ENCODE data around the gene NDEL1.

Gene NDEL1

GRCh38 chr17:8459831-8460230 is 24.1 kb downstream of the NDEL1 start:
- no peak for DNase-seq

DNA sequence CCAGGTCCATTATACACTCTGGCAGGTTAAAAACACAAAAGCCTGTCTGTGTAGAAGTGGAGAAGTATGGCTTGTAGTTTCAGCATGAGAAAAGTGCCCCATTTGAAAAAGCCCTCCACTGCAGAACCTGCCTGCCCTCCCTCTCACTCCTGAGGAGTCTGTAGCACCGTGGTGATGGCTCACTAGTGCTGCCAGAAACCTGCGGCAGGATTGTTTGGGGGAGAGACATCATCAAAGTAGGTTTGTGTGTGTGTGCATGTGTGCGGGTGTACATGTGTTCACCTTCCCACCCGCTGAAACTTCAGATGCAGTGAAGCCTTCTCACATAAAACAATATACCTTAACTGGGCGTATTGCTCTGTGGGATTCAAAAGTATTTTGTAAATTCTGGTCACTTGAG is 26.9 kb downstream of the NDEL1 start:
- DNase-seq, result no peak

DNA sequence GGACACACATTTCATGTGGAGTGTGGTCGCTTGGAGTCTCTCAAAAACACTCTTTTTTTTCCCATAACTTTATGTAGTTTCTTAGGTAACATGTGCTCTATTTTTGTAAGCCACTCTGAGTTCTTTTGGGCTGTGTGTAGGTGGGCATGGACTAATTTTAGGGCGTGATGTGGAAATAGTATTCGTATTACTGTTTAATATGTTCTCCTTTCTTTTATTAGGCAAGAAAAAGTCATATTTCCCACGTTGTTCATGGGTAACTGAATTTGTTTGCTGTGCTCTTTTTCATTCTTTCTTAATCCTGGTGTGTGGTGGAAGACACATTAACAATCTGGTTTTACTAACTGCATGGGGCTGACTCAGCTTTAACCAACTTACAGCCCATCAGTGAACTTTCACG is 27.4 kb downstream of the NDEL1 start:
- no peak for DNase-seq

GRCh38 chr17:8464941-8465340 is 29.3 kb downstream of the NDEL1 start:
- no peak for DNase-seq

DNA sequence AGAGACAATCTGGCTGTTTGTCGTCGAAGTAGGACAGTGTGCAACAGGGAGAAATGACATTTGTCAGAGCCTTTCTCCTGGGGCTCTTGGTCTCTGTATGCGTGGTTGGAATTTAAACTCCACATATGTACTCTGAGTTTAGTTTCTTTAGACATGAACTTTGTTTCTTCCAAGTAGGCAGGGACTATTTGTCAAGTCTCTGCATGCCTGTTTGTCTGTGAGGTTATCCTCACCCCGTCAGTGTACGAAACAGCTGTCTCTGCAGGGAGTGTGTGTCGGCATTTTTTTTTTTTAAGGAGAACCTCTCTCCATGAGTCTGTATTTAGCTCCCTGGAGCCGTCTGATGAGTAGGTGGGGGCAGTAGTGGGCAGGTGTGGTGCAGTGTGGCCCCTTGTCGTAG is 29.7 kb downstream of the NDEL1 start:
- no peak for DNase-seq

DNA sequence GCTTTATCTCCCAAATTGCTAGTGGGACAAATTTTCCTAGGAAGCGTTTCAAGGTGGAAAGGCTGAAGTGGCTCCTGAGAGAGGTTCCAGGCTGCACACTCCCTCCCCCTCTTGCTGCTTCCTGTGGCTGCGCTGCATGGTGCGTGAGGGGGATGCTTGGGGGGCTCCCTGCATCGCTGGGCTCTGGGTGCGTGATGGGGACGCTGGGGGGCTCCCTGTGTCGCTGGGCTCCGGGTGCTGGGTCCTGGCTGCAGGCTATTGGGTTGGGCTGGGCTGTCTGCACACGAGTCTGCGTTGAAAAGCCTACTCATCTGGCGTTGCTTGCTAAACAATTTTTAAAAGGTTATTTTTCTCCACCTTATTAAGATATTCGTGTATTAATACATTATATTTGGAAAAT is 30.1 kb downstream of the NDEL1 start:
- DNase-seq, result no peak

GRCh38 chr17:8466456-8466855 is 30.8 kb downstream of the NDEL1 start:
- DNase-seq, result no peak

DNA sequence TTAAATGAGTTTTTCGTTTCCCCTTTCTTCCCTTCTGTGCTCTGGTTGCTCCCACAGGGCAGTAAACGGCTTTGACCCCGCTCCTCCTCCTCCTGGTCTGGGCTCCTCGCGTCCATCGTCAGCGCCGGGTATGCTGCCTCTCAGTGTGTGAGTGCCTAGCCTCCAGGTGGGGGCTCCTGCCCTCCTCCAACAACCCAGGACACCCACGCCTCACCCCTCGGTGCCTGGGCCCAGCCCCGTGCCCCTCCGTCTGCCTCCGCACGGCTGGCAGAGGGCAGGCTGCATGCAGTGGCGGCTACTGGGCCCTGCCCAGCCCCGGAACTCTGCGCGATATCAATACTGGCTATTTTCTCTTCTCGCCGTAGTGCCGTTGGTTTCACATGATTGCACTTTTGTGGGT is 31.2 kb downstream of the NDEL1 start:
- DNase-seq, result no peak

DNA sequence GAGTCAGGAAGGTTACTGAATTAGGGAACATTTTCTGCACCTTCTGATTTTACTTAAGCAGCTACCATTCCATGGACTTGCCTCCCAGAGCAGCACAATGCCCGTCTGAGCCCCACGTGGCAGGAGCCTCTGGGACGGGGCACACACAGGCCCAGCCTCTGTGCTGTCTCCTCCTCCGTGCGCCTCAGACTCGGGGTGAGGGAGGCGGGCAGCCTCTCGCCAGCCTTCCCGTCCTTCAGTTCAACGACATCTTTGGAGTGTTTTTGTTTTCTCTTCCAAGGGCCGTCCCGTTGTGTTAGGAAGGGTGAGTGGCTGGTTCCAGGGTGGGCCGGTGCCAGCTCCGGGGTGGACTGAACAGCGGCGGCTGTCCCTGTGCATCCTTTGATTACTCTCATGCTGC is 31.8 kb downstream of the NDEL1 start:
- no peak for DNase-seq

- DNase-seq, result no peak
Measured at GRCh38 chr17:8468127-8468526, 32.4 kb downstream of the NDEL1 start.

- no peak for DNase-seq
Measured at GRCh38 chr17:8468980-8469379, 33.3 kb downstream of the NDEL1 start.

- no peak for DNase-seq
Measured at GRCh38 chr17:8469964-8470363, 34.3 kb downstream of the NDEL1 start.

DNA sequence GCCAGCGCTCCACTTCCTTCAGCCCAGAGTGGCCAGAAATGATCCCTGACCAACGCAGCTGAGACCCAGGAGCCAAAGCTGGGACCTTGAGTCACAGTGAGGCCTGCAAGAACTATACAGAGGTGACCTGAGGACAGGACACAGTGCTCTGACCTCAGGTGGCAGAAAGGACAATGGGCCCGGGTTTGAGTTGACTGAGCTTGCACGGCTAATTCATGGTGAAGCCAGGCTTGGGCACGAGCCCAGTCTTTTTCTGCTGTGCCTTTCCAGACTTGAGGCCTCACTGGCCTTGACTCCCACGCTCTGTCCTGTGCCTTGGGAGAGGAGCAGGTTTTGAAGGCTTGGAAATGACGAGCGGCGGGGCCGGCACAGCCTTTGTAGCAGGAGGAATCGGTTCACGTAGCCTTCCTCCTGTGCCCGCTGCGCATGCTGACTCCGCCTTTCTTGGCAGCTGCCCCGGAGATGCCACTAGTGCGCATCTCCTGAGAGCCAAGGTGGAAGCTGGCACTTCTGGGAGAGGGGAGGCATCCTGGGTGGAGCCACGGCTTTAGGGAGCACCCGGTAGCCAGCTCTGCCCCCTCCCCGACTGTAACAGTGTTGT is 34.9 kb downstream of the NDEL1 start:
- DNase-seq, result no peak

GRCh38 chr17:8472663-8473062 is 37.0 kb downstream of the NDEL1 start:
- no peak for DNase-seq

- DNase-seq, result no peak
Measured at GRCh38 chr17:8473451-8474192, 37.9 kb downstream of the NDEL1 start.

DNA sequence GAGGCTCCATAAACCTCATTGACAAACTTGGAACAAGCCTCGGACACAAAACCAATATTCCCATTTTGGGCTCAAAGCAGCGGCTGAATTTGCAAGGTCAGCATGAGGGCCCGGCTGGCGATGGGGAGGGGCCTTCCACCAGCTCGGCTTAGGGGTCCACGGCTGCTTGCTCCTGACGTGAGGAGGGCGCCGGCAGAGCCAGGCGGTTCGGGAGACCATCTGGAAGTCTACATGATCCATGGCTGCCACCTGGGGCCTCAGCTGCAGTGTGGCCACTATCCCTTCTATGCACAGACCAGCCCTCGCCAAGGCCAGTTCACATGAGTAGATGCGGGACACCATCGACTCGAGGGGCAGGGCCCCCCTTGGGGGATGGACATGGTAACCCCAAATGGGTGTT is 39.1 kb downstream of the NDEL1 start:
- no peak for DNase-seq

GRCh38 chr17:8475227-8475626 is 39.5 kb downstream of the NDEL1 start:
- no peak for DNase-seq

- no peak for DNase-seq
Measured at GRCh38 chr17:8475781-8476180, 40.1 kb downstream of the NDEL1 start.

DNA sequence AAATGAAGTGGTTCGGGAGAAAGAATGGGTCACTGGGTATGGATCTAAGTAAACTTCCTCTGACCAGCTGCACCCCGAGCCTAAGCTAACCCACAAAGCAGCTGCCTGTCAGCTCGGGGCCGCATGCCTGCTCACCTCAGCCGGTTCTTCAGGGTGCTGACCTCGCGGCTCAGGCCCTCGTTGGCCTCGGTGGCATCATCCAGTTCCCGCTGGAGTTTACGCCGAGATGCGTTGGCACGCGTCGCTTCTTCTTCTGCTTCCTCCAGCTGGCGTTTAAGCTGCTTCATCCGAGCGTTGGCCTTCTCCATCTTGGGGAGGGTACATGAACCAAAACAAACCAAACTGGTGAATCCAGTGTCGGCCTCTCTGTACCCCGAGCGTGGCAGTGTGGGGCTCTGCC is 41.1 kb downstream of the NDEL1 start:
- DNase-seq, result no peak

- no peak for DNase-seq
Measured at GRCh38 chr17:8477171-8477570, 41.5 kb downstream of the NDEL1 start.

DNA sequence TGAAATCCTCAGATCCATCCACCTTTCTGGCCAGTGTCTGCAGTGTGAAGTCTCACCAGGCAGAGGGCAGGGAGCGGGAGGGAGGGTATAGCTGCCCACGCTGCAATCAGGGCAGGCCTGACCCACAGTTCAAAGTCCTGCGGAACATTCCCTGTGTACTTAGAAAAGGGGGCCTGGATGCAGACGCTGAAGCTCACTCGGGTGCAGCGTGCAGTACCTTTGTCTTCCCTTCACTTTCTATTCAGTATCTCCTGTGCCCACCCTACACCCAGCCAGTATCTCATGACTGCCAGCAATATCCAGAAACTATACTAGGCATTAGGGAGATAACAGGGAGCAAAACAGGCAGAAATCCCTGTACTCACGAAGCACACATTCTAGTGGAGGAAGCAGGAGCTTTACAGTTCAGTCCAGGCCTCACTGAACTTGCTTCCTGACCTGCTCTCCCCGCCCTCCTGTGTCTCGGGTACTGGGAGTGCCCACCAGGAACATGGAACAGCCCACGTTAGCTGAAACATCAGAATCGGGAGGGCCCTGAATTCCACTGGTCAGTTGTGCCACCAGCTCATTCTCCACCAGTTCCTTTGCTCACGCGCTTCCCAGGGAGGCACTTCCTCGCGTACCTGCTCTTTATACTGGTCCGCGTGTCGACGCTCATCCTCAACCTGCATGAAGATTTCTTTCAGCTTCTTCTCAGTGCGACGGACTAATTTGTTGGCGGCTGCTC is 42.2 kb downstream of the NDEL1 start:
- DNase-seq, result no peak

GRCh38 chr17:8479431-8479947 is 43.8 kb downstream of the NDEL1 start:
- DNase-seq, result no peak

DNA sequence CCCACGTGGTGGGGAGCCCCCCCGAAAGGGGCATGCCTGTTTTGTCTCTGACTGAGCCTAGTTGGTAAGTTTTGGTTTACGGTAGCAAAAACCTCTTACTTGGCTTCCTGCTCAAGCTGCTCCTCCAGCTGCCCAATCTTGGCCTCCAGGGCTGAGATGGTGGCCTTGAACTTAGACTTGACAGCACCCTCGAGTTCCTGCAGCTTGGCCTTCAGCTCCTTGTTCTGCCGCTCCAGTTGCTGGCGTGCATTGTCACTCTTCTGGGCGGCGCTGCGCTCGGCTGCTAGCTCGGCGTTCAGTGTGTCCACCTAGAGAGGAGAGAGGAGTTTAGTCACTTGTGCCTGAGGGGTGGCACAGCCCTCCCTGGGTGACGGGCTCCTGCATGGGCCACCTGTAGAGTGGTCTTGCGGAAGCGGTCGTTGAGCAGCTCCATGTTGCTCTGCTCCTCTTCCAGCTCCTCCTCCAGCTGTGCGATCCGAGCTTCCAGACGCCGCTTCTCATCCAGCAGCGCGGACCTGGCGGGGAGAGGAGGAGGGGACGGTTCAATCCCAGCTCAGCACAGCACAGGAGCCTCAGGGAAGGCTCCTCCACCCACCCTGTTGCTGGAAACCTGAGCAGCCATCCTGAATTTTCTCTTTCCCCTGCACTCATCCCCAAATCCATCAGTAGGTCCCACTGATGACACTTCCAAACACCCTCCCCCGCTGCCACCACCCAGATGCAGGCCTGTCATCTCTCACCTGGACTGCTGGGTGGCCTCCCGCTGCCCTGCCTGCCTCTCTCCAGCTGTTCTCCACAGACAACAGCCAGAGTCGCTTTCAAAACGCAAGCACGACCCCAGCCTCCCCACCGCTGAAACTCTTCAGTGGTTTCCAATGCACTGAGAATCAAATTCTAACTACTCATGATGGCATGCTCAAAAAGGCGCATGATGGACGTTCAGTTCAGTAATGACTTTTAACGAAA is 44.6 kb downstream of the NDEL1 start:
- no peak for DNase-seq
